GM12878 (cell line): ENCODE measurements around the gene KCNJ10. TPM values are rescaled to one million over a fixed set of nuclear protein-coding genes. Genes with fewer than 3 reads are reported as not detected.

ENCODE experiments used
- ATAC-seq: fragments of 200-7000 bp; cut with Tn5 transposase; 3 replicates; pipeline ENCODE4 v1.9.1; 2020; ENCODE audit warnings: mild to moderate bottlenecking, moderate library complexity
- BruUV-seq: library from RNA; stranded (reverse); fragments of 400-500 nt; replicated peaks from 2 replicates; lab custom pipeline; 2021; lab: Mats Ljungman, UMichigan
- CTCF ChIA-PET: fragments of 300-600 bp; sonication (Branson Sonifier 250); formaldehyde crosslinking; extraction: SDS; loops from one replicate; lab custom pipeline; 2021; ENCODE audit warnings: inconsistent platforms; lab: Yijun Ruan, JAX
- POLR2A ChIA-PET: fragments of 350-600 bp; formaldehyde crosslinking; extraction: SDS; loops from one replicate; lab custom pipeline; 2021; ENCODE audit warnings: inconsistent platforms; lab: Charles Lee
- RAD21 ChIA-PET: fragments of 300-600 bp; sonication (Branson Sonifier 250); formaldehyde crosslinking; loops from one replicate; lab custom pipeline; 2023; ENCODE audit warnings: antibody characterized with exemption; ENCODE audit not compliant: unreplicated experiment; lab: Charles Lee
- SMC1A ChIA-PET: fragments of 300-600 bp; sonication (Branson Sonifier 250); formaldehyde crosslinking; loops from one replicate; lab custom pipeline; 2023; ENCODE audit not compliant: unreplicated experiment, uncharacterized antibody; lab: Charles Lee
- DNase-seq: peaks from one replicate; pipeline ENCODE4 v3.0.0-alpha.2; 2011; ENCODE audit warnings: low read depth, low spot score
- FAIRE-seq: peaks from 3 replicates; lab custom pipeline; 2011; peaks lifted over from hg19 to GRCh38; lab: Jason Lieb, UNC
- H2AFZ ChIP-seq: 2 replicates; pipeline ENCODE4 v1.6.0; 2011; ENCODE audit warnings: low read depth, low read length, control low read depth; ENCODE audit not compliant: control insufficient read depth
- H3K27ac ChIP-seq: 2 replicates; pipeline ENCODE4 v1.5.1; 2011; ENCODE audit warnings: control low read depth; ENCODE audit not compliant: control insufficient read depth, insufficient read depth
- H3K27me3 ChIP-seq, 2 experiments: replicated peaks in 1 of 2; 2 replicates each; pipeline versions ENCODE4 v1.6.0 to v1.6.1; 2011; ENCODE audit warnings: low read length in 1 of 2; ENCODE audit not compliant: control insufficient read depth in 2 of 2, insufficient read depth in 2 of 2
- H3K36me3 ChIP-seq, 2 experiments: 2 replicates each; pipeline ENCODE4 v1.5.1; 2011; ENCODE audit warnings: low read length in 1 of 2; ENCODE audit not compliant: control insufficient read depth in 2 of 2, insufficient read depth in 2 of 2
- H3K4me1 ChIP-seq: 2 replicates; pipeline ENCODE4 v1.6.1; 2011; ENCODE audit warnings: mild to moderate bottlenecking, low read length, moderate library complexity, mixed read lengths; ENCODE audit not compliant: control insufficient read depth, insufficient read depth
- H3K4me2 ChIP-seq: 2 replicates; pipeline ENCODE4 v1.6.0; 2011; ENCODE audit warnings: control low read depth; ENCODE audit not compliant: control insufficient read depth, insufficient read depth
- H3K4me3 ChIP-seq: fragments of 200-600 bp; sonication (generic); 2 replicates; pipeline ENCODE4 v1.5.1; 2016
- H3K79me2 ChIP-seq: 2 replicates; pipeline ENCODE4 v1.6.0; 2011; ENCODE audit warnings: low read length; ENCODE audit not compliant: control insufficient read depth, insufficient read depth
- H3K9ac ChIP-seq: 2 replicates; pipeline ENCODE4 v1.8.0; 2011; ENCODE audit warnings: low read length, control low read depth, mixed read lengths; ENCODE audit not compliant: control insufficient read depth, insufficient read depth
- H3K9me3 ChIP-seq: replicated peaks from 3 replicates; pipeline ENCODE4 v1.5.1; 2011; ENCODE audit warnings: mild to moderate bottlenecking, low read length; ENCODE audit not compliant: control insufficient read depth, insufficient read depth
- H4K20me1 ChIP-seq: 2 replicates; pipeline ENCODE4 v1.6.0; 2011; ENCODE audit not compliant: control insufficient read depth, insufficient read depth
- ATF2 ChIP-seq: IDR thresholded peaks from 2 replicates; pipeline ENCODE4 v1.6.1; 2012; ENCODE audit warnings: low read length, inconsistent platforms
- CBFB ChIP-seq: IDR thresholded peaks from 2 replicates; pipeline ENCODE4 v1.6.1; 2016; ENCODE audit warnings: antibody characterized with exemption, low read depth
- ELK1 ChIP-seq: IDR thresholded peaks from 2 replicates; pipeline ENCODE4 v1.6.1; 2012; ENCODE audit warnings: low read depth, low read length, improper control_type of control experiment
- HDGF ChIP-seq: fragments of 450-650 bp; IDR thresholded peaks from 2 replicates; pipeline ENCODE4 v1.6.1; 2016; ENCODE audit warnings: antibody characterized with exemption
- LARP7 ChIP-seq: fragments of 450-650 bp; IDR thresholded peaks from 2 replicates; pipeline ENCODE4 v1.6.1; 2017; ENCODE audit warnings: mild to moderate bottlenecking
- MYC ChIP-seq: IDR thresholded peaks from 2 replicates; pipeline ENCODE4 v1.6.1; 2011; ENCODE audit warnings: mild to moderate bottlenecking, low read length, moderate library complexity, inconsistent platforms; ENCODE audit not compliant: insufficient read depth, insufficient replicate concordance, insufficient read length, severe bottlenecking
- PKNOX1 ChIP-seq: fragments of 450-650 bp; IDR thresholded peaks from 2 replicates; pipeline ENCODE4 v1.6.1; 2016; ENCODE audit warnings: mild to moderate bottlenecking
- SMC3 ChIP-seq: IDR thresholded peaks from 2 replicates; pipeline ENCODE4 v1.6.1; 2011; ENCODE audit warnings: low read length, improper control_type of control experiment, borderline replicate concordance
- SRF ChIP-seq, 2 experiments: IDR thresholded peaks; 2 replicates each; pipeline ENCODE4 v1.6.1; 2011; ENCODE audit warnings: low read depth in 2 of 2, low read length in 2 of 2, mild to moderate bottlenecking in 1 of 2, moderate library complexity in 1 of 2
- ZBTB33 ChIP-seq: fragments of 450-650 bp; IDR thresholded peaks from 2 replicates; pipeline ENCODE4 v1.6.1; 2017; ENCODE audit warnings: mild to moderate bottlenecking
- ZBTB4 ChIP-seq: fragments of 450-650 bp; formaldehyde crosslinking; IDR thresholded peaks from 2 replicates; pipeline ENCODE4 v1.4.0; 2022; ENCODE audit warnings: mild to moderate bottlenecking, moderate library complexity
- ZNF24 ChIP-seq: fragments of 450-650 bp; IDR thresholded peaks from 2 replicates; pipeline ENCODE4 v1.6.1; 2017; ENCODE audit warnings: antibody characterized with exemption, mild to moderate bottlenecking
- WGBS: methylation state at CpG from one replicate; pipeline ENCODE4 v1.1.6; 2016; ENCODE audit warnings: low lambda C conversion rate; ENCODE audit not compliant: insufficient replicate concordance, insufficient coverage; ENCODE audit errors: missing lambda C conversion rate; 5-methylcytosine and 5-hydroxymethylcytosine counted together
- in situ Hi-C: fragments of 300-500 bp; cut with MboI; formaldehyde crosslinking; loops from 9 replicates; pipeline ENCODE4 v1.14.3; 2018; ENCODE audit warnings: mixed read lengths
- intact Hi-C: fragments of 100-400 bp; cut with micrococcal nuclease; formaldehyde crosslinking; loops from one replicate; pipeline ENCODE4 v1.14.2; 2022; ENCODE audit not compliant: unreplicated experiment
- polyA plus RNA-seq, 11 experiments: library from polyadenylated mRNA; depleted of rRNA in 4 of 11; unstranded in 6 of 11; stranded (reverse) in 5 of 11; fragments of >200 nt; fragmentation: Nextera tagmentation in 4 of 11; fragmentation: Illumina TruSeq in 1 of 11; extraction: Ambion mirVana in 4 of 11; extraction: Trizol in 1 of 11; gene quantifications; 1 replicate in 1 of 11; 2 replicates in 10 of 11; pipeline versions ENCODE4 v1.2.1 to v1.2.3, GENCODE V29; 2011 to 2016; ENCODE audit warnings: inconsistent platforms in 2 of 11, missing spikeins in 2 of 11, low read depth in 1 of 11
- total RNA-seq, 4 experiments: library from RNA; depleted of rRNA in 3 of 4; stranded (reverse); fragments of >200 nt in 3 of 4; fragmentation: Illumina TruSeq in 1 of 4; extraction: Trizol in 1 of 4; gene quantifications; 2 replicates each; pipeline versions ENCODE4 v1.2.1 to v1.2.3, GENCODE V29; 2013 to 2021

KCNJ10 gene
- total and polyA plus RNA-seq, 10 of the 15 experiments (the other 5 are each of a cell fraction or from before 2014, with no cell fraction given): 0.01 to 0.29 (median 0.09) TPM; not detected in 2

- no peak for TF ChIP-seq SRF (IDR thresholded peaks at IDR 0.05; ENCODE audit: low read depth in 2 of 2, low read length in 2 of 2)
- TF ChIP-seq LARP7: 0 out of 2 replicates have a peak, but pooled peaks have one; percentile 37
- no peak for TF ChIP-seq ZBTB4 (CRISPR knock-in tag)
- peak; percentile 63 for TF ChIP-seq SMC3
- 0 out of 2 replicates have a peak, but pooled peaks have one; percentile 23 for TF ChIP-seq ZBTB33
Observed at GRCh38 chr1:160083968-160084770, 14.2 kb upstream of the KCNJ10 start (continued).

- no peaks in the 10 kb centered on the region; the same call in 1 of the 2 replicates for H3K4me1 ChIP-seq
- ChIA-PET RAD21 (no interaction called here), CTCF (interaction anchor here (0.6 to 49.8 kb wide), 5 partner anchors 2 to 870 kb away, joined by 3 to 1035 read pairs (median 81); partner anchors contain the start of genes IGSF8, KCNJ10 and KCNJ9), POLR2A (no interaction called here), SMC1A (interaction anchor here (8.9 kb wide), 1 partner anchor 37 kb away, joined by 89 read pairs; no protein-coding TSS in a partner anchor)
- FAIRE-seq (no peak), ATAC-seq (no peak), DNase-seq (no peak)
- H3K79me2 ChIP-seq: no peaks in the 10 kb centered on the region
- H2AFZ ChIP-seq: no peak overlapping the region
- WGBS: 5% methylated on average over 3 of the region's 3 CpGs
- no peak overlapping the region for H3K4me2 ChIP-seq
- no TSS peak for BruUV-seq
- intact Hi-C loops: no loop called here
- H3K27me3 ChIP-seq: peaks cover 0 to 2% of the 10 kb centered on the region in 2 experiments; a peak in 3 of 4 replicates
- in situ Hi-C loops: no loop called here
- H3K9ac ChIP-seq: no peak overlapping the region
- no peaks in the 10 kb centered on the region; a peak in 1 of 4 replicates for H3K36me3 ChIP-seq
- no peak overlapping the region for H3K27ac ChIP-seq
- H4K20me1 ChIP-seq: no peaks in the 10 kb centered on the region
- H3K4me3 ChIP-seq: no peak overlapping the region
- H3K9me3 ChIP-seq: no peaks in the 10 kb centered on the region
- no peak for TF ChIP-seq ATF2
- no peak for TF ChIP-seq PKNOX1
- TF ChIP-seq MYC: no peak
- no peak for TF ChIP-seq ZNF24
- TF ChIP-seq ELK1: no peak
- no peak for TF ChIP-seq HDGF
- no peak for TF ChIP-seq CBFB
Observed at GRCh38 chr1:160082926-160083325, 13.0 kb upstream of the KCNJ10 start.
